OCI-M2 (cell line): Measurements from ENCODE around the gene WDR47.
"Not testable (repeated sequence)": the region's sequence is repeated elsewhere in the genome, so short reads cannot be mapped to it uniquely, and the experiment has no call there.

Experiments used
- DNase-seq: peaks from one replicate; lab custom pipeline; 2025; ENCODE audit not compliant: unreplicated experiment; lab: John Stamatoyannopoulos, UW

WDR47 gene

DNA sequence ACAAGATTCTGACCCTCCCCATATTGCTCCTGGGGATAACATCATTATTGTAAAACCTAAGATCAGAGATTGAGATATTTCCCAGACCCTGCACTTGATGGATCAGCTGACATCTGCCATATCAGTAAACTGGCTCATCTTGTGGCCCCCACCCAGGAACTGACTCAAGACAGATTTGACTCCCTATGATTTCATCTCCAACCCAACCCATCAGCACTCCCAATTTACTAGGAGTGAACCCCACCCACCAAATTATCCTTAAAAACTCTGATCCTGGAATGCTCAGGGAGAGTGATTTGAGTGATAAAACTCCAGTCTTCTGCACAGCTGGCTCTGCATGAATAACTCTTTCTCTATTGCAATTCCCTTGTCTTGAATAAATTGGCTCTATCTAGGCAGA is 72.6 kb downstream of the WDR47 start:
- DNase-seq: no peak

DNA sequence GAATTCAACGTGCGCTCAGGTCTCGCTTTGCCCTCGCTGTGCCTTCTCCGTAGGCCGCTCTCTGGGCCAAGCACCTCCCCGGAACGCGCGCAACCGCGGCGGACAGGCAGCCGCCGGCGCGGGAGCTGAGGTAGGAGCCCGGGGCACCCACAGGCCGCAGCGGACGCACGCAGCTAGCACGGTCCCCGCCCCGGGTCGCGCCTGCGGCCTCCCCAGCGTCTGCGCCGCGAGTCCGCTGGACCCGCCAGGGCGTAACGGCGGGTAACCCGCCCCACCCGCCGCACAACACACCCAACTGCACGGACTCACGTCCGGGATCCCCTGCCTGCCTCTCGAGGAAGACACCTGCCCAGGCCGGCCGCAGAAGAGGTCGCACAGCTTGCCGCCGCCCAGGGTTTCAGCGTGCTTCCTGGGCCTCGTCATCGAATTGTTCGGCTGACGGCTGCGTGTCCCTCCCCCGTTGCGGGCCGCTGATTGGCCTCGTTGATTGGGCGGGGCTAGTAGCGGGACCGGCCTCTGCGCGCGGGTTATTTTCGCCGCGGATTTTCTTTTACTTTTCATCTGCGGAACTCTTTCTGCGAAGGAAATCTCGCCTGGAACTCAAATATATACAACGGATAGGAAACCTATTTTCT is 78.7 kb downstream of the WDR47 start, which contains the start of gene CLCC1:
TSS of gene CLCC1 (minus strand) at position 433 of the 635 bp plus-strand sequence. CDS start 13,047 bp downstream, outside the sequence.
- DNase-seq: peak; percentile 19

DNA sequence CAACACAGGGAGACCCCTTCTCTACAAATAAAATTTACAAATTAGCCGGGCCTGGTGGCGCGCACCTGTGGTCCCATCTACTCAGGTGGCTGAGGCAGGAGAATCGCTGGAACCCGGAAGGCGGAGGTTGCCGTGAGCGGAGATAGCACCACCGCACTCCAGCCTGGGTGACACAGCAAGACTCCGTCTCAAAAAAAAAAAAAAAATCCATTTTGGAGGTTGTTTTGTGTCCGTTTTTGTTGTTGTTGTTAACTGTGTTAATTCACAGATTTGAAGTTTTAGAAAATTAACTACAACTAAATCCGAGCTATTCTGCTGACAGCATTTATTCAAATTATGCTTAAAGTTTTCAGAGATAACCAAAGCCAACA is 79.2 kb downstream of the WDR47 start:
- DNase-seq: no peak

DNA sequence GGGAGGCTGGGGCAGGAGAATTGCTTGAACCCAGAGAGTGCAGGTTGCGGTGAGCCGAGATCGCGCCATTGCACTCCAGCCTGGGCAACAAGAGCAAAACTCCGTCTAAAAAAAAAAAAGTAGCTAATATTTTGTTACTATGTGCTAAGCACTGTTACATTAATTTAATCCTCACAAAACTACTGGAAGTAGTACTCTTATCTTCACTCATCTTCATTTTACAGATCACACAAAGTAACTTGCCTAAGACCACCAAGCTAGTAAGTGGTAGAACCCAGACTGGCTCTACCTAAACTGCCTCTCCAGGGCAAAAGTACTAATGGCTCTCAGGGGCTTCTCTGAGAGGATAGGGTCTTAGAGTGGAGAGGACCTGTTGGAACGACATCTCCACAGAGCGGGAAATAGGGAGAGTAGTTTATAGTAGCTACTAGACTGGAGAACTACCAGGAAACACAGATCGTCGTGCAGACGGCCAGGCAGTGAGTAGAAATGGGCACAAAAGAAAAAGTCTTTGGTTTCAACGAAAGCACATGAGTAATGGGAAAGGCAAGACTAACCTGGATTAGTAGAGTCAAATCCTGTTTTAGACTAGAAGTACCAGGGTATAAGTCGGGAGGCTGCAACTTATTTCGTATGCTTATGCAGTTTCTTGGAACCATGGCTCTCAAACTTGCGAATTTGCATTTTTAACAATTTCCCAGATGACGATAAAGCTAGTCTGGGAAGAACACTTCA is 80.0 kb downstream of the WDR47 start:
- no peak for DNase-seq

DNA sequence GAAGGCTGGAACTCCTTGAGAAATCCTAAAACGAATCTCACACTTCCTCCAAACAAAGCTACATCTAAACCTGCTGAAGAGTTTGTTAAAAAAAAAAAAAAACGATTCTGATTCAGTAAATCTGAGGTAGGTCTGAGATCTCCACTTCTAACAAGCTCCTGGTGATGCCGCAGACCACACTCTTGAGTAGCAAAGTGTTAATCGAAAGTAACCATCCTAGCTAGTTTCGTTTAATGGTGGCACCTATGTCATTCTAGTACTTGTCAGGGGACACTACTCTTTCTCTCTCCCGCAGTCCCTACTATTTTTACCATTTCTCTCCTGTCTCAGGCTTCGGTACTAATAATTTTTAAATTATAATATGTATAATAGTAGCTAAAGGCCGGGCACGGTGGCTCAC is 80.7 kb downstream of the WDR47 start:
- DNase-seq: no peak

DNA sequence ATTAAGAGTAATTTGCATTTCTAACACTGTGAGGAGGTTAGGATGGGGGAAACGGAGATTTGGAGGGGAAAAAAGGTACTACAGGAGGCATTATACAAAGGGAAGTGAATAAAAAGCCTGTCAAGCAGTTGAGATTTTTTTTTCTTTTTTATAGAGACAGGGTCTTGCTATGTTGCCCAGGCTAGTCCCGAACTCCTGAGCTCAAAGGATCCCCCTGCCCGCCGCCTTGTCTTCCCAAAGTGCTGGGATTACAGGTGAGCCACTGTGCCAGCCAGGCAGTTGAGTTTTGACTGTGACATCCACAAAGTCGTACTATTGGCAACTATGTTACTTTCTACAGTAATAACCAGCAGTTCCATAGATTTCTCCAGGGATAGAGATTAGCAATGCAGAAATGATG is 81.2 kb downstream of the WDR47 start:
- no peak for DNase-seq

DNA sequence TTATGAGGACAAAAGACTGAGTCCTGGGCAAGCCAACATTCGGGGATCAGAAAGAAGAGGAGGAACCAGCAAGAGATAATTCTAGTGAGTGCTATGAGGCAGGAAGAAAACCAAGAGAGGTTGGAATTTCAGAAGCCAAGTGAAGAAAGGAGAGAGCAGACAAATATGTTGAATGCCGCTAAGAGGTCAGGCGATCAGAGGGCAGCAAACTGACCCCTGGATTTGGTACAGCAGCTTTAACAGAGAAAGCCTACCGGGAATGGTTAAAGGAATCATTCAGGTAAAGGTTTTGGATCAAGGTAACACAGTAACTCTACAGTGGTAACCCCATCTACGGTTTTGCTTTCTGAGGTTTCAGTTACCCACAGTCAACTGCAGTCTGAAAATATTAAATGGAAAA is 84.0 kb downstream of the WDR47 start:
- no peak for DNase-seq

DNA sequence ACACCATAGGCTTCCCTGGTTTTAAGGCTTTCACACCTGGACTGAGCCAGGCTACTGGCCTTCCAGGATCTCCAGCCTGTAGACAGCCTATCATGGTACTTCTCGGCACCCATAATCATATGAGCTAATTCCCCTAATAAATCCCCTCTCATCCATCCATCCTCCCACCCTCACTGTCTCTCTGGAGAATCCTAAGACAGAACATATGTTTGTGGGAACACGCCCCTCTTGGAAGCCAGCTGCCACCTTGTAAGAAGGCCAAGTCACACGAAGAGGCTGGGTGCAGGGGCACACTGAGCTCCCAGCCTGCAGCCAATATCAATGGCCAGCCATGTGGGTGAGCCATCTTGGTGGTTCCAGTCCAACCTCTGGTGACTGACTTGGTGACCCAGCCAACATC is 86.0 kb downstream of the WDR47 start:
- DNase-seq: no peak

DNA sequence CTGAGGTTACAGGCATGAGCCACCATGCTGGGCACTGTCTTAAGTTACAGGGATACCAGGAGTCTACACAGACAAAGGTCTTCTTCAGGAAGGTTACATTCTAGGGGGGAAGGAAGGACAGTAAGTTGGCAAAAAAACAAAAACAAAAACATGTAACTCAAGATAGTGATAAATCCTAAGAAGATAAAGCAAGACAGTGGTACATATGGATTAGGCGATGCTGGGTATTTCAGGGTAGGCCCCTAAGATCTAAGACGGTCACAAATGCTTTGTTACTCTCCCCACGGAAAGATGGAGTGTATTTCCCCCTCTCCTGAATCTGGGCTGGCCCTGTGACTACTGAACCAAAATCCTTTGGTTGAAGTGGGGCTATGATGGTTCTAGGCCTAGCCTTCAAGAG is 86.8 kb downstream of the WDR47 start:
- no peak for DNase-seq

DNA sequence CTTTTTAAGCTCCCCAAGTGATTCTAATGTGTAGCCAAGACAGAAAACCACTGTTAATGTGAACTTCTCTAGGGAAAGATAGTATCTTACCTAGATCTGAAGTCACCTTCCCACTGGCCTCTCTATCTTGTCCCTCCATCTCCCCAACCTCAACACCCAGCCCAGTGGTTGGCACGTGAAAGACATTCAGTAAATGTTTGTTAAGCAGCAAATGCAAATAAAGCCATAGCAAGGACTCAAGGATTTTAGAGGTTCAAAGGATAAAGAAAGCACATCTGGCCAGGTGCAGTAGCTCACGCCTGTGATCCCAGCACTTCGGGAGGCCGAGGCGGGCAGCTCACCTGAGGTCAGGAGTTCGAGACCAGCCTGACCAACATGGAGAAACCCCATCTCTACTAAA is 88.5 kb downstream of the WDR47 start:
- DNase-seq: no peak

DNA sequence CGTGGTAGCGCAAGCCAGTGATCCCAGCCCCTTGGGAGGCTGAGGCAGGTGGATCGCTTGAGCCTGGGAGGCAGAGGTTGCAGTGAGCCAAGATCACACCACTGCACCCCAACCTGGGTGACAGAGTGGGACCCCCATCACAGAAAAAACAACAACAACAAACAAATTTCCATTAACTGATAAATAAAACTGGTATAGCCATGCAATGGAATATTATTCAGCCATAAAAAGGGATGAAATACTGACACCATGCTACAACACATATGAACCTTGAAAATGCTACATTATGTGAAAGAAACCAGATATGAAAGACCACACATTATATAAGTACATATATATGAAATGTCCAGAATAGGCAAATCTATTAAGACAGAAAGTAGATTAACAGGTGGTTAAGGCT is 90.7 kb downstream of the WDR47 start:
- DNase-seq: no peak

DNA sequence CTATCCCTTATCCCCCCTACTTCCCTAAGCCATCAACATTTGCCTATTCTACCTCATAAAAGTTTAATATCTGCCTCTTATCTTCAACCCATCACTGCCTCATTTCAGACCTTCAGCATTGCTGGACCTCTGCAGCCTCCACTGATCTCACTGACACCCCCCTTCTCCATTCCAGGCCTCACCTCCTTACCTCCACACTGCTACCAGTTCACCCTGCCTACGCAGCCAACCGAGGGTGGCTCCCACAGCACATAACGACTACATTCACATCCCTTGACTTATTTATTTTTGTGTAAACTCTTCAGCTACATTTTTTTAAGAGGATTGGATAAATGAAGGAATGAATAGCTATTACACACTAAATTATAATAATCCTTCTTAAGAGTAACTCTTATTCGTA is 92.9 kb downstream of the WDR47 start:
- DNase-seq: no peak

DNA sequence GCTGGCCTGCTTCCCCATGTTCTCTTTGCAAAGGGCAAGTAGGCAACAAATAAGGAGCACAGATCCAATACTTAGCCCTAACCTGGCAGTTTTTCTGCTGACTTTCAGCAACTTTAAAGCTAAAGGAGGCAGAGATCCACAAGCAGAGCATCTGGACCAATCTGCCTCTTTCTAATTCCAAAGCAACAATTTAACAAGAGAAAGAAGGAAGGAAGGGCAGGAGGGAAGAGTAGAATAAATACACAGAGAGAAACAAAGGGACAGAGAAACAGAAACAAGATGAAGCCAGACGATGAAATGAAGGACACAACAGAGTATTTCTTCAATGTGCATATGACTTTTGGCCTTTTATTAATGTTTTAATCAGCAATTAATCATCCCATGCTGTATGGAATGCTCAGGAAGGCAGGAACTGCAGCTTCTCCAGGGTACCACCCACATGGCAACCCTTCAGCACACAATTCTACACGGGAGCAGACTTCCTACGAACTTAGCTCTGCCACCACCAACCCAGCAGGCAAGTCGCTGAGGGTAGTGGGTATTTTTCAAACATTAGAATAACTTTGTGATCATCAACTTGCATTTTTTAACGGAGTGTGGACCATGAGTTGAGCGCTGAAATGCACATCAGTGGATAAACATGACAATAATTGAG is 93.9 kb downstream of the WDR47 start:
- DNase-seq: no peak

DNA sequence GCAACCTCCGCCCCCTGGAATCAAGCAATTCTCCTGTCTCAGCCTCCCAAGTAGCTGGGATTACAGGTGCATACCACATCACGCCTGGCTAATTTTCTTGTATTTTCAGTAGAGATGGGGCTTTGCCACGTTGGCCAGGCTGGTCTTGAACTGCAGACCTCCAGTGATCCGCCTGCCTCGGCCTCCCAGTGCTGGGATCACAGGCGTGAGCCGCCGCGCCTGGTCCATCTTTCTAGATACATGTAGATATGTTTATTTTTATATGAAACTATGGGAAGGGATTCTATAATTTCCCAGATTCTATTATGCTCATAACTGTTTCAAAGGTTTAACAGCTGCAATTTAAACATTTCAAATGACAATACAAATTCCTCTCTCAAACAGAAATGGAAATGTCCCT is 105.7 kb downstream of the WDR47 start:
- DNase-seq: no peak

DNA sequence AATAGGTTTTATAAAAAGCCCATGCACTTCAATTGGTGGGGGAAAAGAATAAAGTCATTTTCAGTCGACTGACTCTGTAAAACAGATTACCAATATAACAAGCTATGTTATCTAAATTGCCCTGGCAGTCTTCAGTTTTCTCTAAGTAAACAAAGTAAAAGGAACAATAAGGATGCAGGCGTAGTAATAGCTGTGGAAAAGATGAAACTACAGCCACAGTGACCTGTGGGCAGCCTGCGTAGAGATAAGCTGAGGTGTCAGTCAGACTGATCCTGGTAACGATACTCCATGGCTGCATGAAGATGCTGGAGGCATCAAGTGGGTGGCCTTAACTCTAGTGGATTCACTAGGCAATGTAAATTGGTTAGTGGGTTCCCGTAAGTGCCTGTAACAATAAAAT is 108.0 kb downstream of the WDR47 start:
- DNase-seq: no peak

DNA sequence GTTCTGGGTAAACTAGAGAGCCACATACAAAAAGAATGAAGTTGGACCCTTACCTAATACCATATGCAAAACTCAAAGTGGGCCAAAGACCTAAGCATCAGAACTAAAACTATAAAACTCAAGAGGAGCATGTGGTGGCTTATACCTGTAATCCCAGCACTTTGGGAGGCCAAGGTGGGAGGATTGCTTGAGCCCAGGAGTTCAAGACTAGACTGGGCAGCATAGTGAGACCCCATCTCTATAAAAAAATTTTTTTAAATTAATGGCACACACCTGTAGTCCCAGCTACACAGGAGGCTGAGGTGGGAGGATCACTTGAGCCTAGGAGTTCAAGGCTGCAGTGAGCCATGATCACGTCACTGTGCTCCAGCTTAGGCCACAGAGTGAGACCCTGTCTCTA is 114.3 kb downstream of the WDR47 start:
- not testable (repeated sequence) for DNase-seq

DNA sequence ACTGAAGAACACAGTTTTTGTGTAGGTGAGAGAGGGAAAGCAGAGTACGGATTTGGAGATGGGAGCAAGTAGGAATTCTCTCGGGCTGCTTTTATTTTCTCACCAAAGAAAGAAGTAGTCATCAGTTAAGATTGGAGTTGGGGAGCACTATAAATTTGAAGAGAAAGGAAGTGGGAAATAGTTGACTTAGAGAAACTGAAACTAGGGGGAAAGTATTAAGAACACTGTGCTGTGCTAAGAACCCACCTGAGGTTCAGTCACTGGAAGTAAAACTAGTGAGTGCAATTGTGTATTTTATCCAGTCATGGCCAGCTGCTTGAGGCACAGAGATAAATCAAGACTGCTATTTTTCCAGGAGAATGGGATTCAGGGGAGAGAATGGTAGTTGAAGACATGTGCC is 116.0 kb downstream of the WDR47 start:
- no peak for DNase-seq
